Measurements from ENCODE around the gene TRIM9.

DNA sequence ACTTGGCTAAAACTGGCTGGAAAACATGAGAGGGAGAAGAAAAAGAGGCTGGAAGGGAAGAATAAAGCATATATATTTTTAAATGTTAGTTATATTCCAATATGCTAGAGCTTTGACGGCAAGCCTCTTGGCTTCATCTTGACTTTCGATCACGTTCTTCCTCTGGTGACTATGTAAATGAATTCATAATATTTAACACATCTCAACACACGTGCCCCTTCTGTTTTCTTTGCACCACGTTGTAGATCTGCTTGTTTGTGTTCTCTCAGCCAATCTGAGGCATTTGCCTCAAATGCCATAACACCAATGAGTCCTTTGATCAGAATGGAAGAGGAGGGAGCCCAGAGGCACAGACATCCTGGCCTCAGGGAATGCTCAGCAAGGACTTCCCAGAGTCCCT lies 45.4 kb upstream of the TRIM9 start:
- TF ChIP-seq, protein P1, sequence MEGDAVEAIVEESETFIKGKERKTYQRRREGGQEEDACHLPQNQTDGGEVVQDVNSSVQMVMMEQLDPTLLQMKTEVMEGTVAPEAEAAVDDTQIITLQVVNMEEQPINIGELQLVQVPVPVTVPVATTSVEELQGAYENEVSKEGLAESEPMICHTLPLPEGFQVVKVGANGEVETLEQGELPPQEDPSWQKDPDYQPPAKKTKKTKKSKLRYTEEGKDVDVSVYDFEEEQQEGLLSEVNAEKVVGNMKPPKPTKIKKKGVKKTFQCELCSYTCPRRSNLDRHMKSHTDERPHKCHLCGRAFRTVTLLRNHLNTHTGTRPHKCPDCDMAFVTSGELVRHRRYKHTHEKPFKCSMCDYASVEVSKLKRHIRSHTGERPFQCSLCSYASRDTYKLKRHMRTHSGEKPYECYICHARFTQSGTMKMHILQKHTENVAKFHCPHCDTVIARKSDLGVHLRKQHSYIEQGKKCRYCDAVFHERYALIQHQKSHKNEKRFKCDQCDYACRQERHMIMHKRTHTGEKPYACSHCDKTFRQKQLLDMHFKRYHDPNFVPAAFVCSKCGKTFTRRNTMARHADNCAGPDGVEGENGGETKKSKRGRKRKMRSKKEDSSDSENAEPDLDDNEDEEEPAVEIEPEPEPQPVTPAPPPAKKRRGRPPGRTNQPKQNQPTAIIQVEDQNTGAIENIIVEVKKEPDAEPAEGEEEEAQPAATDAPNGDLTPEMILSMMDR (IDR thresholded peaks at IDR 0.05): no peak
- TF ChIP-seq POLR2A (IDR thresholded peaks at IDR 0.05): no peak

All from vagina (tissue), 2 donors.